Head of caudate nucleus (tissue), 42 donors: ENCODE data around the gene CRYBG2.
"Not testable (repeated sequence)": the region's sequence is repeated elsewhere in the genome, so short reads cannot be mapped to it uniquely, and the experiment has no call there.

Source experiments
- DNase-seq, 42 donors: peaks; one replicate each; pipeline versions ENCODE4 v3.0.0 to v3.0.0-alpha.2; 2020 to 2021; ENCODE audit warnings: mixed read lengths in 7 of 42
- intact Hi-C: fragments of 100-400 bp; cut with DNase I; formaldehyde crosslinking; loops from one replicate; pipeline ENCODE4 v1.15.0; 2022

CRYBG2 gene

GRCh38 chr1:26353976-26354820, at the start of gene CRYBG2:
CRYBG2 (minus strand) TSS chr1:26354130; CDS start chr1:26346657, 7,473 bp downstream.
- DNase-seq: no peak

GRCh38 chr1:26403656-26404055, 49.7 kb upstream of the CRYBG2 start:
- intact Hi-C loops: no loop called here
- no peak for DNase-seq

More at GRCh38 chr1:26353976-26354820, at the start of gene CRYBG2:
- intact Hi-C loops: no loop called here

GRCh38 chr1:26401891-26402290, 48.0 kb upstream of the CRYBG2 start:
- no peak for DNase-seq
- intact Hi-C loops: no loop called here

- intact Hi-C loops: no loop called here
- DNase-seq: no peak
Observed at GRCh38 chr1:26399034-26399433, 45.1 kb upstream of the CRYBG2 start.

GRCh38 chr1:26395754-26396153, 41.8 kb upstream of the CRYBG2 start:
- intact Hi-C loops: no loop called here
- no peak for DNase-seq

- intact Hi-C loops: no loop called here
- peak in 2 of 42 donors; percentile 16 to 38 for DNase-seq
Observed at GRCh38 chr1:26391450-26391849, 37.5 kb upstream of the CRYBG2 start.

- intact Hi-C loops: no loop called here
- DNase-seq: no peak
Observed at GRCh38 chr1:26389604-26390247, 35.8 kb upstream of the CRYBG2 start.

GRCh38 chr1:26388791-26389445, 35.0 kb upstream of the CRYBG2 start:
- DNase-seq: no peak
- intact Hi-C loops: no loop called here

- intact Hi-C loops: no loop called here
- no peak for DNase-seq
Observed at GRCh38 chr1:26387447-26387846, 33.5 kb upstream of the CRYBG2 start.

- intact Hi-C loops, DNase-seq: not testable (repeated sequence)
Observed at GRCh38 chr1:26385063-26385462, 31.1 kb upstream of the CRYBG2 start.

- no peak for DNase-seq
- intact Hi-C loops: no loop called here
Observed at GRCh38 chr1:26384076-26384475, 30.1 kb upstream of the CRYBG2 start.

GRCh38 chr1:26378879-26379251, 24.9 kb upstream of the CRYBG2 start:
- intact Hi-C loops: no loop called here

GRCh38 chr1:26378088-26378878, 24.4 kb upstream of the CRYBG2 start:
- DNase-seq: peak in 12 of 42 donors; percentile 12 to 72 (median 31)
- intact Hi-C loops: no loop called here

More at GRCh38 chr1:26378879-26379251, 24.9 kb upstream of the CRYBG2 start:
- DNase-seq: no peak

GRCh38 chr1:26376050-26376449, 22.1 kb upstream of the CRYBG2 start:
- DNase-seq: no peak
- intact Hi-C loops: no loop called here

- intact Hi-C loops: no loop called here
- DNase-seq: no peak
Observed at GRCh38 chr1:26375081-26375480, 21.2 kb upstream of the CRYBG2 start.

GRCh38 chr1:26374361-26374760, 20.4 kb upstream of the CRYBG2 start:
- DNase-seq: not testable (repeated sequence)

GRCh38 chr1:26373789-26374188, 19.9 kb upstream of the CRYBG2 start:
- intact Hi-C loops: no loop called here

More at GRCh38 chr1:26374361-26374760, 20.4 kb upstream of the CRYBG2 start:
- intact Hi-C loops: not testable (repeated sequence)

GRCh38 chr1:26373281-26373680, 19.4 kb upstream of the CRYBG2 start:
- intact Hi-C loops: no loop called here
- no peak for DNase-seq

More at GRCh38 chr1:26373789-26374188, 19.9 kb upstream of the CRYBG2 start:
- DNase-seq: no peak

GRCh38 chr1:26372611-26373010, 18.7 kb upstream of the CRYBG2 start, which contains the start of gene ZNF683:
ZNF683 (minus strand) TSS chr1:26372750; CDS start chr1:26368571, 4,179 bp downstream.
- DNase-seq, intact Hi-C loops: not testable (repeated sequence)
